ENCODE data around the gene PTGR3.

- TF ChIP-seq CTCF (conservative IDR thresholded peaks at IDR 0.05 in 1 of 2, IDR thresholded peaks at IDR 0.05 in 1 of 2; ENCODE audit: low read depth in 1 of 2, low read length in 2 of 2) (no peak), EZH2 (IDR thresholded peaks at IDR 0.05; ENCODE audit: low read length, missing control alignments) (no peak)
These were observed 644 bp downstream of the PTGR3 start for GRCh38 chr18:75208155-75208835.
